K562 (cell line): ENCODE measurements around the gene AGPAT2. TPM values are rescaled to one million over a fixed set of nuclear protein-coding genes. Genes with fewer than 3 reads are reported as not detected.

Experiments used
- ATAC-seq: fragments of 200-7000 bp; cut with Tn5 transposase; 3 replicates; pipeline ENCODE4 v1.9.1; 2020; ENCODE audit warnings: moderate library complexity
- BruUV-seq: library from RNA; stranded (reverse); fragments of 400-500 nt; replicated peaks from 2 replicates; lab custom pipeline; 2021; lab: Mats Ljungman, UMichigan
- CTCF ChIA-PET: fragments of 300-600 bp; formaldehyde crosslinking; extraction: SDS; loops from one replicate; lab custom pipeline; 2021; ENCODE audit warnings: low intra/inter-chr PET ratio; lab: Yijun Ruan, JAX
- POLR2A ChIA-PET: fragments of 300-600, 350-650 bp; sonication (Branson Sonifier 250); formaldehyde crosslinking; extraction: SDS; loops from one replicate; lab custom pipeline; 2021; ENCODE audit warnings: antibody characterized with exemption, inconsistent platforms; lab: Yijun Ruan, JAX
- DNase-seq, 4 experiments: peaks; one replicate each; pipeline versions ENCODE4 v3.0.0 to v3.0.0-alpha.2; 2011 to 2018; ENCODE audit warnings: low spot score in 3 of 4, mixed read lengths in 3 of 4; ENCODE audit errors: extremely low read depth in 1 of 4
- FAIRE-seq: peaks from 2 replicates; lab custom pipeline; 2011; peaks lifted over from hg19 to GRCh38; lab: Jason Lieb, UNC
- H2AFZ ChIP-seq: 2 replicates; pipeline ENCODE4 v1.6.0; 2011; ENCODE audit warnings: low read depth, low read length, control low read depth, inconsistent platforms
- H3K27ac ChIP-seq: fragments of 200-600 bp; 3 replicates; pipeline ENCODE4 v1.8.0; 2011; ENCODE audit warnings: low read depth, mild to moderate bottlenecking, control low read depth, inconsistent platforms, low read length, moderate library complexity, mixed read lengths; ENCODE audit errors: extremely low read depth
- H3K27me3 ChIP-seq, 2 experiments: fragments of 300-600 bp in 1 of 2; 2 replicates in 1 of 2; 3 replicates in 1 of 2; pipeline versions ENCODE4 v1.6.0 to v1.8.0; 2011; ENCODE audit warnings: inconsistent platforms in 2 of 2, low read length in 2 of 2, mild to moderate bottlenecking in 1 of 2, mixed read lengths in 1 of 2, moderate library complexity in 1 of 2; ENCODE audit not compliant: control insufficient read depth in 2 of 2, insufficient read depth in 2 of 2
- H3K36me3 ChIP-seq: fragments of 300-600 bp; 3 replicates; pipeline ENCODE4 v1.8.0; 2011; ENCODE audit warnings: mild to moderate bottlenecking, low read length, inconsistent platforms; ENCODE audit not compliant: control insufficient read depth, insufficient read depth
- H3K4me1 ChIP-seq, 2 experiments: fragments of 200-600 bp in 1 of 2; replicated peaks in 1 of 2; 2 replicates in 1 of 2; 3 replicates in 1 of 2; pipeline versions ENCODE4 v1.5.1 to v1.8.0; 2011; ENCODE audit warnings: inconsistent platforms in 2 of 2, low read length in 2 of 2, mild to moderate bottlenecking in 1 of 2, mixed read lengths in 1 of 2, moderate library complexity in 1 of 2; ENCODE audit not compliant: control insufficient read depth in 2 of 2, insufficient read depth in 2 of 2
- H3K4me2 ChIP-seq: 2 replicates; pipeline ENCODE4 v1.6.1; 2011; ENCODE audit warnings: low read length, control low read depth, inconsistent platforms, mixed read lengths; ENCODE audit not compliant: insufficient read depth
- H3K4me3 ChIP-seq: fragments of 200-600 bp; sonication (generic), shearing (Covaris generic); 2 replicates; pipeline ENCODE4 v1.5.1; 2016; ENCODE audit warnings: control low read depth, inconsistent platforms
- H3K79me2 ChIP-seq: fragments of 200-600 bp; 3 replicates; pipeline ENCODE4 v1.8.0; 2011; ENCODE audit warnings: low read length, inconsistent platforms; ENCODE audit not compliant: control insufficient read depth, insufficient read depth
- H3K9ac ChIP-seq, 2 experiments: 2 replicates each; pipeline versions ENCODE4 v1.6.0 to v1.6.1; 2011; ENCODE audit warnings: low read depth in 2 of 2, low read length in 2 of 2, control low read depth in 1 of 2, inconsistent platforms in 1 of 2, mild to moderate bottlenecking in 1 of 2, mixed read lengths in 1 of 2; ENCODE audit not compliant: insufficient read depth in 1 of 2
- H3K9me1 ChIP-seq: one replicate; pipeline ENCODE4 v1.6.0; 2011; ENCODE audit warnings: inconsistent platforms, mild to moderate bottlenecking, low read length, moderate library complexity; ENCODE audit not compliant: control insufficient read depth, insufficient read depth
- H3K9me3 ChIP-seq: replicated peaks from 2 replicates; pipeline ENCODE4 v1.5.1; 2011; ENCODE audit warnings: low read depth, low read length, inconsistent platforms; ENCODE audit not compliant: control insufficient read depth, insufficient read depth
- H4K20me1 ChIP-seq: replicated peaks from 2 replicates; pipeline ENCODE4 v1.6.1; 2011; ENCODE audit warnings: low read length, inconsistent platforms, mixed read lengths; ENCODE audit not compliant: control insufficient read depth, insufficient read depth
- EGR1 ChIP-seq: fragments of 450-650 bp; conservative IDR thresholded peaks from 2 replicates; pipeline ENCODE4 v1.6.1; 2017; ENCODE audit warnings: mild to moderate bottlenecking
- JUND ChIP-seq, 2 experiments: IDR thresholded peaks; 2 replicates in 1 of 2; 3 replicates in 1 of 2; pipeline ENCODE4 v1.6.1; 2011; ENCODE audit warnings: borderline replicate concordance in 2 of 2, low read depth in 2 of 2, low read length in 2 of 2, improper control_type of control experiment in 1 of 2, missing biosample characterization in 1 of 2, missing genetic modification characterization in 1 of 2, missing genetic modification reagents in 1 of 2
- RBM39 ChIP-seq: fragments of 200-400 bp; formaldehyde crosslinking; optimal IDR thresholded peaks from 2 replicates; pipeline ENCODE3; 2018; ENCODE audit warnings: low read depth, low read length
- SAP30 ChIP-seq: fragments of 200-600 bp; sonication (generic); IDR thresholded peaks from 2 replicates; pipeline ENCODE4 v1.6.1; 2012; ENCODE audit warnings: borderline replicate concordance, low read depth, mild to moderate bottlenecking, moderate library complexity, low read length, control low read depth, inconsistent platforms; ENCODE audit not compliant: insufficient read depth, poor library complexity, severe bottlenecking
- TEAD4 ChIP-seq, 2 experiments: sonication (generic) in 1 of 2; formaldehyde crosslinking in 1 of 2; IDR thresholded peaks; 2 replicates each; pipeline versions ENCODE4 v1.6.1 to v1.8.0; 2012 to 2022; ENCODE audit warnings: borderline replicate concordance in 1 of 2, inconsistent platforms in 1 of 2, low read length in 1 of 2, mild to moderate bottlenecking in 1 of 2, missing genetic modification reagents in 1 of 2
- XRCC3 ChIP-seq: fragments of 450-650 bp; IDR thresholded peaks from 2 replicates; pipeline ENCODE4 v1.6.1; 2017; ENCODE audit warnings: mild to moderate bottlenecking, moderate library complexity
- ZNF311 ChIP-seq: fragments of 250-450 bp; sonication (Bioruptor Pico); IDR thresholded peaks from 2 replicates; pipeline ENCODE4 v1.4.0; 2020; ENCODE audit warnings: mild to moderate bottlenecking, moderate library complexity
- WGBS: fragments of 100-300 bp; shearing (Covaris generic); methylation state at CpG from one replicate; pipeline ENCODE4 v1.1.6; 2016; ENCODE audit warnings: low coverage, mixed read lengths; ENCODE audit not compliant: insufficient coverage; ENCODE audit errors: missing lambda C conversion rate; 5-methylcytosine and 5-hydroxymethylcytosine counted together
- in situ Hi-C: fragments of 300-500 bp; cut with MboI; formaldehyde crosslinking; loops from 4 replicates; pipeline ENCODE4 v1.15.0; 2018; ENCODE audit warnings: inconsistent platforms, mixed read lengths
- intact Hi-C: fragments of 100-400 bp; cut with micrococcal nuclease; formaldehyde crosslinking; loops from 2 replicates; pipeline ENCODE4 v1.14.2; 2022
- polyA plus RNA-seq, 8 experiments: library from polyadenylated mRNA; depleted of rRNA in 4 of 8; stranded (reverse) in 5 of 8; unstranded in 3 of 8; fragments of >200 nt; fragmentation: Nextera tagmentation in 2 of 8; fragmentation: Illumina TruSeq in 1 of 8; extraction: Ambion mirVana in 2 of 8; extraction: Trizol in 1 of 8; gene quantifications; 2 replicates each; pipeline versions ENCODE4 v1.2.1 to v1.2.3, GENCODE V29; 2011 to 2014; ENCODE audit warnings: inconsistent platforms in 1 of 8, missing spikeins in 1 of 8
- total RNA-seq, 7 experiments: library from RNA; depleted of rRNA in 6 of 7; stranded (reverse); fragments of >200 nt in 6 of 7; fragmentation: Illumina TruSeq in 2 of 7; extraction: Trizol in 2 of 7; gene quantifications; 2 replicates each; pipeline versions ENCODE4 v1.2.1 to v1.2.3, GENCODE V29; 2011 to 2021; ENCODE audit warnings: low replicate concordance in 1 of 7
- TF ChIP-seq, protein P1 (sequence below): IDR thresholded peaks from 2 replicates; pipeline ENCODE4 v1.6.1; 2011; ENCODE audit not compliant: insufficient read length; ENCODE audit errors: extremely low read depth
- TF ChIP-seq, protein P2 (sequence below), 2 experiments: fragments of 450-650 bp in 1 of 2; sonication (generic) in 1 of 2; formaldehyde crosslinking in 1 of 2; IDR thresholded peaks in 1 of 2; conservative IDR thresholded peaks in 1 of 2; 2 replicates each; pipeline versions ENCODE4 v1.6.1 to v1.8.1; 2016 to 2023; ENCODE audit warnings: mild to moderate bottlenecking in 2 of 2, moderate library complexity in 2 of 2, inconsistent platforms in 1 of 2, missing genetic modification reagents in 1 of 2
- TF ChIP-seq, protein P3 (sequence below), 3 experiments: fragments of 200-800 bp in 1 of 3; sonication (Bioruptor generic) in 1 of 3; sonication (generic) in 1 of 3; formaldehyde crosslinking in 1 of 3; IDR thresholded peaks; 2 replicates each; pipeline versions ENCODE4 v1.6.1 to v1.8.0; 2016 to 2022; ENCODE audit warnings: mild to moderate bottlenecking in 2 of 3, missing compliant biosample characterization in 2 of 3, missing genetic modification characterization in 2 of 3, missing genetic modification reagents in 1 of 3

AGPAT2 gene
- total and polyA plus RNA-seq, 9 of the 15 experiments (the other 6 are each of a cell fraction or from before 2014, with no cell fraction given) = 0.13 to 54.5 (median 23.9) TPM

DNA sequence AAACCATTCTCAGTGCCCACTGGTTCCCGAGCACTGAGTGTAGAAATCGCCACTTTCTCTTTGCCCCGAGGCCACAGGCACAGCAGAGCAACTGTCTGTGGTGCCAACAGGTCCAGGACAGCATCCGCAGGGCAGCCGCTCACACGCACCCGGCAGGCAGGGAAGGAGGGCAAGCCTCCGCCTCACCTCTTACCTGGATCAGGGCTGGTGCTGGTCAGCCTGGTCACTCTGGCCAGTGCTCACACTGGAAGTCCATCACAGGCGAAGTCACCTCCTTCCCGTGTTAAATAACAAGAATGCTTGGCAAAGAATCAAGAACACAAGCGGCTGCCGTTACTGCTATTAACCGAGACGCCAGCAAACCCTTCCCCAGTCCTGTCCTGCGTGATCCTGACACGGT, 38.9 kb upstream of the AGPAT2 start (continued):
- TF ChIP-seq TEAD4 (IDR thresholded peaks at IDR 0.05; ENCODE audit: low read length) = no peak
- no peak for TF ChIP-seq TEAD4 (CRISPR knock-in tag; IDR thresholded peaks at IDR 0.05; ENCODE audit: borderline replicate concordance)

DNA sequence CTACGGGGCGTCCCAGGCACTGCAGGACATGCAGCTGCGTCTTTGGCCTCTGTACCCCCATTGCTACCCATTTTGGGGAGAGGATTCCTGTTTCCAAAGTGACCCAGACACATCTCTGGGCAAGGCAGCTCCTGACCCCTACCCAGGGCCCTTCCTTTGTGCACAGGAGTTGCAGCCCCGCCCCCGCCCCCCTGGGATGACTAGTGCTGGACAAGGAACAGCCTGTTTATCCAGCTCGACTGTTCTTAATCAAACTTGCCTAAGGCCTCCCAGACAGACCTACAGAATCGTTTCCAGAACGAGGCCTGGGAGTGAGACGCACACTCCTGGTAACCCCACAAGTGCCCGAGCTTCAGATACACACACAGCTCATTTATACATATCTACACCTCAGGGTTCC, 38.4 kb upstream of the AGPAT2 start:
- peak overlapping the region; percentile 97 for H3K27ac ChIP-seq
- intact Hi-C loops = no loop called here

More for the DNA sequence above, 38.4 kb upstream of the AGPAT2 start:
- H2AFZ ChIP-seq = no peak overlapping the region
- peaks cover 27 to 87% of the 10 kb centered on the region in 2 experiments; a peak in 4 of 5 replicates for H3K4me1 ChIP-seq
- H3K79me2 ChIP-seq = peaks cover 72% of the 10 kb centered on the region
- DNase-seq = no peak
- no peaks in the 10 kb centered on the region for H3K9me3 ChIP-seq
- BruUV-seq = no TSS peak
- ATAC-seq = no peak
- H3K9ac ChIP-seq = peak overlapping the region; percentile 90 to 100
- TF ChIP-seq ZNF311 (CRISPR knock-in tag) = no peak
- no peak for TF ChIP-seq SAP30
- TF ChIP-seq RBM39 = peak; percentile 41
- TF ChIP-seq EGR1 = peak; percentile 68
- TF ChIP-seq, protein P1, sequence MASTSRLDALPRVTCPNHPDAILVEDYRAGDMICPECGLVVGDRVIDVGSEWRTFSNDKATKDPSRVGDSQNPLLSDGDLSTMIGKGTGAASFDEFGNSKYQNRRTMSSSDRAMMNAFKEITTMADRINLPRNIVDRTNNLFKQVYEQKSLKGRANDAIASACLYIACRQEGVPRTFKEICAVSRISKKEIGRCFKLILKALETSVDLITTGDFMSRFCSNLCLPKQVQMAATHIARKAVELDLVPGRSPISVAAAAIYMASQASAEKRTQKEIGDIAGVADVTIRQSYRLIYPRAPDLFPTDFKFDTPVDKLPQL = no peak
- TF ChIP-seq, protein P2, sequence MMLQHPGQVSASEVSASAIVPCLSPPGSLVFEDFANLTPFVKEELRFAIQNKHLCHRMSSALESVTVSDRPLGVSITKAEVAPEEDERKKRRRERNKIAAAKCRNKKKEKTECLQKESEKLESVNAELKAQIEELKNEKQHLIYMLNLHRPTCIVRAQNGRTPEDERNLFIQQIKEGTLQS (IDR thresholded peaks at IDR 0.05) = peak; percentile 54
- TF ChIP-seq, protein P2 (CRISPR knock-in tag; conservative IDR thresholded peaks at IDR 0.05) = no peak
- TF ChIP-seq XRCC3 = no peak
- TF ChIP-seq, protein P3, sequence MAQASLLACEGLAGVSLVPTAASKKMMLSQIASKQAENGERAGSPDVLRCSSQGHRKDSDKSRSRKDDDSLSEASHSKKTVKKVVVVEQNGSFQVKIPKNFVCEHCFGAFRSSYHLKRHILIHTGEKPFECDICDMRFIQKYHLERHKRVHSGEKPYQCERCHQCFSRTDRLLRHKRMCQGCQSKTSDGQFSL (CRISPR knock-in tag; IDR thresholded peaks at IDR 0.05) = no peak
- TF ChIP-seq, protein P3 (tag; IDR thresholded peaks at IDR 0.05) = no peak
- TF ChIP-seq JUND (IDR thresholded peaks at IDR 0.05; ENCODE audit: borderline replicate concordance, low read depth, low read length) = peak; percentile 55; the same call in 1 of the 2 replicates
- TF ChIP-seq JUND (tag; IDR thresholded peaks at IDR 0.05; ENCODE audit: borderline replicate concordance, low read depth, low read length) = no peak
- 55% methylated on average over 8 of the region's 10 CpGs for WGBS
- peak; percentile 15 for FAIRE-seq
- peak overlapping the region; percentile 67; the same call in 1 of the 2 replicates for H3K4me3 ChIP-seq
- peaks cover 8% of the 10 kb centered on the region for H3K9me1 ChIP-seq
- no peaks in the 10 kb centered on the region for H3K27me3 ChIP-seq
- POLR2A ChIA-PET = interaction anchor here (0.5 to 5.3 kb wide), 5 partner anchors 8 to 212 kb away, joined by 3 to 44 read pairs (median 3); partner anchors contain the start of gene DIPK1B
- H4K20me1 ChIP-seq = peaks cover 53% of the 10 kb centered on the region
- in situ Hi-C loops = no loop called here
- CTCF ChIA-PET = no interaction called here
- peak overlapping the region; percentile 95 for H3K4me2 ChIP-seq
- H3K36me3 ChIP-seq = peaks cover 73% of the 10 kb centered on the region
